ENCODE results near the gene ZNF3.

The ZNF3 gene

DNA sequence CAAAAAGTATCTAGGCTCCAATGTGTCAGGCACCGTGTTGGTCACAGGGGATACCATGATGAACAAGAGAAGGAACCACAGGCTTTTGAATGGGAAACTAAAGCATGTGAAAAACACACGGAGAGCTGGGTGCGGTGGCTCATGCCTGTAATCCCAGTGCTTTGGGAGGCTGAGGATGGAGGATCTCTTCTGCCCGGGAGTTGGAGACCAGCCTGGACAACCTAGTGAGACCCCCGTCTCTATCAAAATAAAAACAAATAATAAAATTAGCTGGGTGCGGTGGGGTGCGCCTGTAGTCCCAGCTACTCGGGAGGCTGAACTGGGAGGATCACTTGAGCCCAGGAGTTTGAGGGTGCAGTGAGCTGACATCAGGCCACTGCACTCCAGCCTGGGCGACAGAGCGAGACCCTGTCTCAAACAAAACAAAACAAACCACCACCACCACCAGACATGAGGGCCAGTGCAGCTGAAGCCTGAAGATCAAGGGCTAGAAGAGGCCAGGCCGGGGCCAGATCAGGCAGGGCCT, 6.6 kb upstream of the ZNF3 start:
- DNase-seq, result no peak

DNA sequence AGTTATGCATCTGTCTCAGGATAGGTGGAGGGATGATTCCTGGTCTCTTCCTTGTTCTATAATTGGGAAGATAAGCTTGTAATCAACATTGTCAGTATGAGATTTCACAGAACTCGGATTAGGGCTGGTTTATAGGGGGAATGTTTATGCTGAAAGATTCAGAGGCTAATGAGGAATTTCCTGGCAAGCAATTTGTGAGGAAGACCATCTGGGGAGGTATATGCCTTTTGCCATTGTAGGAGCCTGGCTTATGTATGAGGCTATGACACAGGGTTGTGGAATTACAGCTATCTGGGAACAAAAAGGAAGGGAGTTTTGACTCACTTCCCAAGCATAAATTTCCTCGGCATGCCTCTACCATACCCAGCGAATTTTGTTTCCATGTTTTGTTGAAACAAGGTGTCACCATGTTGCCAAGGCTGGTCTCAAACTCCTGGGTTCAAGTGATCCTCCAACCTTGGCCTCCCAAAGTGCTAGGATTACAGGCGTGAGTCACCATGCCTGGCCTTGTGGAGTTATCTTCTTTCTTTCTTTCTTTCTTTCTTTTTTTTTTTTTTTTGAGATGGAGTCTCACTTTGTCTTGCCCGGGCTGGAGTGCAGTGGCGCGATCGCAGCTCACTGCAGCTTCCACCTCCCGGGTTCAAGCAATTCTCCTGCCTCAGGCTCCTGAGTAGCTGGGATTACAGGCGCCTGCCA, 5.7 kb upstream of the ZNF3 start:
- no peak for DNase-seq

- no peak for DNase-seq
Measured at GRCh38 chr7:100085515-100085914, 4.0 kb upstream of the ZNF3 start.

DNA sequence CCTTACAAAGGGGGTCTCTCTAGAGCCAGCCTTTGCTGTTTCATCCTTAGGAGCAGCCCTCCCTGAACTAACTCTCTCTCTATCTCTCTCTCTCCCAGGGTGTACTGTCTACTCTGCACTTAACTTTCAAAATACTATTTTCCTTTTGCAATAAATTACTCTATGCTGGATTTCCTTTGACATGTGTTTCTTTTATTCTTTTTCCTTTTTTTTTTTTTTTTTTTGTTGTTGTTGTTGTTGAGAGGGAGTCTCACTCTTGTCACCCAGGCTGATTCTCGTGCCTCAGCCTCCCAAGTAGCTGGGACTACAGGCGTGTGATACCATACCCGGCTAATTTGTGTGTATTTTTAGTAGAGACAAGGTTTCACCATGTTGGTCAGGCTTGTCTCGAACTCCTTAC, 1.5 kb upstream of the ZNF3 start:
- DNase-seq, result no peak

GRCh38 chr7:100080907-100081534, 502 bp downstream of the ZNF3 start:
- DNase-seq, result no peak

- no peak for DNase-seq
Measured at GRCh38 chr7:100079024-100079560, 2.4 kb downstream of the ZNF3 start.

DNA sequence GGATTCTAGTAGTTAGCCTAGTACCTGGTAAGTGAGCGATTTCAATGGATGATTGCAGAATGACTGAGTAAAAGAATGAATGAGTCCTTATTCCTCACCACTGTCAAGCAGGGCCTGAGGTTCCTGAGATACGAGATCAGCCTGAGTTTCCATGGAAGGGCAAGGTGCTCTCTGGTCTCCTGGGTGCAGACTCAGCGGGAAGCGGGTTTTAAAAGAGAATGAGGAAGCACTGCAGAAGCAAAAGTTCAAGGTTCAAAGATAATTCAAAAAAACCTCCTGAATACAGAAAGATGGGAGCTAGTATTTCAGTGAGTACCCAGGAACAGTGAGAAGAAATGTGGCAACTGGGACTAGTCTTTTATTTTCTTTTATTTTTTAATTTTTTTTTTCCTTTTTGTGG, 4.3 kb downstream of the ZNF3 start:
- no peak for DNase-seq

DNA sequence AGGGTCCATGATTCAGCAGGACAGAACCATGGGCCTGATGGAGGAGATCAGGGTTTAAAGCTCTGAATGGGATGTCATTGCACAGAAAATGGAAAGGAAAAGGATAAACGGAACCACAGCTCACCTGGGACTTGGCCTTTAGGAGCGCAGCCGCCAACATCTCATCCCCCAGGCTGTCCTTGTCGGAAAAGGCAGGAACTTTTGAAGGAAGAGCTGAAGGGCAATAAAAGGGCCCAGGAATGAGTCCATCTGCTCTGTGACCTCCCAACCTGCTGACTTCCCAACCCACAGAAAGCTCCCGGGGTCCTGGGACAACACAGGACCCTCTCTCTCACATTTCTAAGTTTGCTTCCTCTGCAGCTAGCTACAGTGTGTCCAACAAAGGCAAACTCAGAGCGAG, 6.1 kb downstream of the ZNF3 start:
- no peak for DNase-seq

DNA sequence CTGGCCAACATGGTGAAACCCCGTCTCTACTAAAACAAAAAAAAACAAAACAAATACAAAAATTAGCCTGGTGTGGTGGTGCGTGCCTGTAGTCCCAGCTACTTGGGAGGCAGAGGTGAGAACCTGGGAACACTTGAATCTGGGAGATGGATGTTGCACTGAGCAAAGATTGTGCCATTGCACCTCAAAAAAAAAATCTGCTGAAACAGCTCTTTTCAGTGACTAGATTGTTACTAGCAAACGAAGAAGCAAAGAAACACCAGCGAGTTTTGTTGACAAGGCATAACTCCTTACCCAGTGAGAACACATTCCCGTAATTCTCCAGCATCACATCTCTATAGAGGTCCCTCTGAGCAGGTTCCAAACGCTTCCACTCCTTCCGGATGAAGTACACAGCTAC, 6.7 kb downstream of the ZNF3 start:
- DNase-seq, result no peak

DNA sequence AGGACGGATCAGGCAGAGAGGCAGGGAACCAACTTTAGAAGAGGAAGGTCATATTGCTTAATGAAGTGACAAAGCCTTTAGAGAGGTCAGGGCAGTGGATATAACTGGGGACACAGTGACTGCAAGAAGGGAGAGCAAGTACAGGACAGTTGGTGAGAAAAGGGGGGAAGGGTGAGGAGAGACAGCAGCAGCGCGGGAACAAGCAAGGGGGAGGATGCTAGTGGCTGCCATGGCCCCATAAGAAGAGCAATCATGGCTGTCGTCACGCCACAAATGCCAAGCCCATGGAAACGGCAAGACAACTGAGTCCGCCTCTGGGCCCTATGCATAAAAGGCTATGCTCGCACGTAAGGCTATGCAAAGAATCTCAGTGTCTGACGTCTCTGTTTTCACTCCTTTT, 9.1 kb downstream of the ZNF3 start:
- DNase-seq, result no peak

DNA sequence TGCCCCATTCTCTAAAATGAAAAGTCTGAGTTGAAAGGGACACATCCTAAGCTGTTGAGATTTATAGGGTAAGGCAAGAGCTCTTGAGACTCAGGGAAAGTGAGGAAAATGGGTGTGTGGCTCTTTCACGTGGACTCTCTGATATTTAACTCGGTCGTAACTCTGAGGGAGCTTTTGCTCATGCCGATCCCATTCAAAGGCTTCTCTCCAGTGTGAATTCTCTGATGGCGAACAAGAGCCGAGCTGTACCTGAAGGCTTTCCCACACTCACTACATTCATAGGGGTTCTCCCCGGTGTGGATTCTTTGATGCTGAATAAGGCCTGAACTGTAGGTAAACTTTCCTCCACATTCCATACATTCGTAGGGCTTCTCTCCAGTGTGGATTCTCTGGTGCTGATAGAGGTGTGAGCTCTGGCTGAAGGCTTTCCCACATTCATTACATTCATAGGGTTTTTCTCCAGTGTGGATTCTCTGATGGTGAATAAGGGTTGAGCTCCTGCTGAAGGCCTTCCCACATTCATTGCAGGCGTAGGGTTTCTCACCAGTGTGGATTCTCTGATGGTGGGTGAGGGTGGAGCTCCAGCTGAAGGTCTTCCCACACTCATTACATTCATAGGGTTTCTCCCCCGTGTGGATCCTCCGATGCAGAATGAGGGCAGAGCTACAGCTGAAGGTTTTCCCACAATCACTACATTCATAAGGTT, 10.4 kb downstream of the ZNF3 start:
- no peak for DNase-seq

- DNase-seq, result no peak
Measured at GRCh38 chr7:100069991-100070390, 11.5 kb downstream of the ZNF3 start.

GRCh38 chr7:100066953-100067352, 14.6 kb downstream of the ZNF3 start:
- DNase-seq, result no peak

DNA sequence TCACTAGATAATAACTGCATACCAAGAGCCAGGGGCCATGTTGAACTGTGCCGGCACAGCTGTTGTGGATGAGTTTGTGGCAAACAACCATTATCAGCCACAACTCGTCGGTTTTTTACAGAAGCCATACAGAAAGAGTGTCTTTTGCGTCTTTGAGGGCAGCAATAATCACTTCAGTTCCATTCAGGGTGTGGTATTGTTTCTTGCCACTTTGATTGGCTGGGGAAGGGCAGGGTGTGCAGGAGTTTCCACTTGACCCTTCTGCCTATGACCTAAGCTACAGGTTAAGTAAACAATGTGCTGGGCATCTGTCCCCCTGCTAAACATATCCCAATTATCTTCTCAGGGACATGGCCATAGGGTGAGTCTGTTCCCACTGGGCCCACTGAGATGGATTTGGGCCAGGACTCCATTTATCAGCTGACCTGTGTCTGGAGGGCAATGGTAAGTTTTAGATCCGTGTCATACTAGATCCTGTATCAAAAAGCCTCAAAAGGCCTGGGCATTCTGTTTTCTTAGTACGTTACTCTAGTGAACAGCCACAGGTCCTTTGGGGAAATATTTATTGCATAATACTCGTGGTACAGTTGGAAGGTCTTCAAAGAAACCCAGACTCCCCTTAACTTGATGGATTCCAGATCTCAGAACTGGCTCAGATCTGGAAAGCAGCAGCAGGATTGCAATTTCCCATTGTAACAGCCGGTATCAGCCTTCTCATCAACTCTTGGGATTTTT, 15.9 kb downstream of the ZNF3 start:
- DNase-seq, result no peak

DNA sequence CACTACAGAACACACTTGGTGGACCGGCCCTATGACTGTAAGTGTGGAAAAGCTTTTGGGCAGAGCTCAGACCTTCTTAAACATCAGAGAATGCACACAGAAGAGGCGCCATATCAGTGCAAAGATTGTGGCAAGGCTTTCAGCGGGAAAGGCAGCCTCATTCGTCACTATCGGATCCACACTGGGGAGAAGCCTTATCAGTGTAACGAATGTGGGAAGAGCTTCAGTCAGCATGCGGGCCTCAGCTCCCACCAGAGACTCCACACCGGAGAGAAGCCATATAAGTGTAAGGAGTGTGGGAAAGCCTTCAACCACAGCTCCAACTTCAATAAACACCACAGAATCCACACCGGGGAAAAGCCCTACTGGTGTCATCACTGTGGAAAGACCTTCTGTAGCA, 17.4 kb downstream of the ZNF3 start:
- no peak for DNase-seq

- DNase-seq, result no peak
Measured at GRCh38 chr7:100063376-100063775, 18.1 kb downstream of the ZNF3 start.

DNA sequence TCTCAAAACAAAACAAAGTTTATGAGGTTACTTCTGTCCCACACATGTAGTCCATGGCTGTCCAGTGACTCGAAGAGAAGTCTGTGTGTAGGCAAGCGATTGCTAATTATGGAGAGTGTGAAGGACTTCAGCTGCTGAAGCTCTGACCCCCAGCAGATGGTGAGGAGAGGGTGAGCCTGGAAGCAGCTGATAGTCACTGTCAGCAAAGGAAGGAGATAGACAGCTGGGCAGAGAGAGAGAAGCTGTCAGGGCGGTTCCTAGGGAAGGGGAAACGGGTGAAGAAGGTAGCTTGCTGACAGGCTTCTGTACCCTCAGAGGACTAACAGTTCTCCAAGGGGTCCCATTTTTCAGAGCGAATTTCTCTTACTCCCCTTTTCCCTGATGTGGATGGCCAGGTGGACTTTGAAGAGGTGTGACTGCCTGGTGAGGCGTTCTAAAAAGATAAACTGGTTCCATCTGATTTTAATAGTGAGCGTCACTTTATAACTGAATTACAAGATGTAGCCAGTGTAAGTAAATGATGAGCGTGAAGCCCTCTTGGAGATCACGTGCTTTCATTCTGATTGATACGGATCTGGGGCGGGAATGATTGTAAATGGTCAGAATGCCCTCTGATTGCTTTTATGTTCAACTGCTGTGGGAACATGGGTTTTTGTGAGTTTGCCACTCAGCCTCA, 19.9 kb downstream of the ZNF3 start:
- DNase-seq, result no peak

DNA sequence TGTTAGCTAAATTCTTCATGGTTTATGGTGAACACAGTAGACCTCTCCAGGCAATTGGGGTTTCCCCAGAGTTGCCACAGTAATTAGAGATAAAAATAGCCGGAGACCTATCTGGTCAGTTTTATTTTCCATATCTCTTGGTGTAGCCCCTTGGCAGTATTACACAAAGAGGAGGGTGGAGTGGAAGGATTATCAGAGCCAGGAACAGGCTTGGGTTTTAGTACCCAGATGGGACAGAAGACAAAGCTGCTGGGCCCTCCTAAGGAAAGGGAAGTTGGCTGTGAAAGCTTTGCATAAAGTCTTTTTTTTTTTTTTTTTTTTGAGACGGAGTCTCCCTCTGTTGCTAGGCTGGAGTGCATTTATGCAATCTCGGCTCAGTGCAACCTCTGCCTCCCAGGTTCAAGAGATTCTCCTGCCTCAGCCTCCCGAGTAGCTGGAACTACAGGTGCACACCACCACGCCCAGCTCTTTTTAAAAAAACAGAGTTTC, 22.2 kb downstream of the ZNF3 start:
- DNase-seq, result no peak

GRCh38 chr7:100057006-100057405, 24.5 kb downstream of the ZNF3 start:
- no peak for DNase-seq

DNA sequence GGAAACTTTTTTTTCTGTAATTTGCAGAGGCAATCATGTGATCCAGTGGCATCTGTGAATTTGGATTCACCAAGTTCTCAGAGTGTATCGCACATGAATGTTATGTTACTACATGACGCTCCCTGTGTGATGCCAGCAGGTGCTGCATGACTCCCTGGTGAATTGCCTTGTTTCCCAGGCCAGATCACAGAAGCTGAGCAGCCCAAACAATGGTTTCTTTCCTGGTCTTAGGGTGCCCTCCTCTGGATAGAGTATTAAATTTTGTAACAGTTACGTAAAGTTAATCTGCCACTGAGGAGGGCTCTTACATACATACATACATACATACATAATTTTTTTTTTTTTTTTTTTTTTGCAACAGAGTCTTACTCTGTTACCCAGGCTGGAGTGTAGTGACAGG, 28.3 kb downstream of the ZNF3 start:
- peak; percentile 56 for DNase-seq

DNA sequence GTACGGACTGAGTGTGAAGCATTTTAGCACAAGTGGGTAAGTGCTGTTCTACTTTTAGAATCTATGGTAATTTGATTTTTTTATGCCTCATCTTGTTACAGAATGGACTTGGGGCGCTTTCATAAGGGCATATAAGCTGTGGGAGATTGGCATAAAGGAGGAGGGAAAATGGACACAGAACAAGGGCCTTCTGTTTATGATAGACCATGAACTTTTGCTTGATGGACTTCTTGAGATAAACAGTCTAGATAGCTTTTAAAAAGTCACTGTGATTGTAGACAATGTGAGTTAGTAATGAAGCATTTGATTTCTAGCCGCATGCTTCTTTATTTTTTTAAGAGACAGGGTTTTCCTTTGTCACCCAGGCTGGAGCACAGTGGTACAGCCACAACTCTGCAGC, 29.9 kb downstream of the ZNF3 start:
- no peak for DNase-seq

All from SHP77 treated with DMSO at 0.1 percent for 48 hours (cell line).